Measurements from ENCODE around the gene IZUMO2. TPM values are rescaled to one million over a fixed set of nuclear protein-coding genes. Genes with fewer than 3 reads are reported as not detected.

The IZUMO2 gene
- total and polyA plus RNA-seq, 12 donors, result not detected

DNA sequence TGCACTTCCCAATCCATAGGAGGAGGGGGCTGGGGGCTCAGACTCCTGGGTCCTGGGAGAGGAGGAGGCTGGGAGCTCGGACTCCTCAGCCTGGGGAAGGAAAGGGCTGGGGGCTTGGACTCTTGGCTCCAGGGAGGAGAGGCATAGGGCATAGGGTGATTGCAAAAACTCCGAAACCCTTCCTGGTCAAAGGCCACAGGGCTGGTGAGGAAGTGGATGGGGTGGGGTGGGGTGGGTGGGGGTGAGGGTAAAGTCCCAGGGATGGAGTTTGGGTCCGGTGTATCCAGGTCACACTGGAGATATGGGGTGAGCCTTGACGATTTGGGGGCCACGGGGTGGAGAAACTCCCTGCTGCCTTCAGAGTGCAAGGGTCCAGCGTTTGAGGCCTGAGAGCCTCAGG lies 43.1 kb upstream of the IZUMO2 start:
- Histone ChIP-seq H3K27ac (no peak overlapping the region), H3K36me3 (replicated peaks in 1 of 2) (no peaks in the 10 kb centered on the region), H3K4me1 (replicated peaks in 1 of 2) (no peaks in the 10 kb centered on the region), H3K9me3 (replicated peaks in 1 of 3) (no peaks in the 10 kb centered on the region), H3K27me3 (peaks cover 46% of the 10 kb centered on the region), H3K4me3 (no peak overlapping the region)
- DNase-seq, result no peak
- intact Hi-C loops (cut with DNase I), result no loop called here
- no peak for TF ChIP-seq POLR2A (IDR thresholded peaks at IDR 0.05)
- TF ChIP-seq, protein P1, sequence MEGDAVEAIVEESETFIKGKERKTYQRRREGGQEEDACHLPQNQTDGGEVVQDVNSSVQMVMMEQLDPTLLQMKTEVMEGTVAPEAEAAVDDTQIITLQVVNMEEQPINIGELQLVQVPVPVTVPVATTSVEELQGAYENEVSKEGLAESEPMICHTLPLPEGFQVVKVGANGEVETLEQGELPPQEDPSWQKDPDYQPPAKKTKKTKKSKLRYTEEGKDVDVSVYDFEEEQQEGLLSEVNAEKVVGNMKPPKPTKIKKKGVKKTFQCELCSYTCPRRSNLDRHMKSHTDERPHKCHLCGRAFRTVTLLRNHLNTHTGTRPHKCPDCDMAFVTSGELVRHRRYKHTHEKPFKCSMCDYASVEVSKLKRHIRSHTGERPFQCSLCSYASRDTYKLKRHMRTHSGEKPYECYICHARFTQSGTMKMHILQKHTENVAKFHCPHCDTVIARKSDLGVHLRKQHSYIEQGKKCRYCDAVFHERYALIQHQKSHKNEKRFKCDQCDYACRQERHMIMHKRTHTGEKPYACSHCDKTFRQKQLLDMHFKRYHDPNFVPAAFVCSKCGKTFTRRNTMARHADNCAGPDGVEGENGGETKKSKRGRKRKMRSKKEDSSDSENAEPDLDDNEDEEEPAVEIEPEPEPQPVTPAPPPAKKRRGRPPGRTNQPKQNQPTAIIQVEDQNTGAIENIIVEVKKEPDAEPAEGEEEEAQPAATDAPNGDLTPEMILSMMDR (IDR thresholded peaks at IDR 0.05), result no peak
- 43 to 81% (median 71%) methylated on average over 4 to 6 of the region's 6 CpGs for WGBS, 4 donors

DNA sequence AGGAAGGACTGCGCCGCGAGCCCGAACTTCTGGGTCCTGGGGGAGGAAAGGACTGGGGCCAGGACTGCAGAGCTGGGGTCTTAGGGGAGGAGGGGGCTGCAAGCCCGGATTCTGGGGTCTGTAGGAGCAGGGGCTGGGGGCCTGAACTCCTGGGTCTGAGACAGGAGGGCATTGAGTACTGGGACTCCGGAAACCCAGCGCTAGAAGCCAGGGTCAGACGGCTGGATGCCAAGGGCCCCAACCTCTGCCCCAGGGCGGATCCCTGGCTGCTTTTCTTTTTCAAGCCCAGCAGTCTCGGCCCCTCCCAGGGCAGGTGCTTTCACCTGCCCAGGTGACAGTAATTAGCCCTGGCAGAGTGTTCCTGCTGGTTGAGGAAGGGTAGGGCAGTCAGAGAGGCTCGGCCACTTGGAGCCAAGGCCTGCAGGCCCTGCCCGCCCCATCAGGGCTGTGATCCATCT lies 42.6 kb upstream of the IZUMO2 start:
- no peaks in the 10 kb centered on the region for H3K9me3 ChIP-seq (replicated peaks in 1 of 3)
- no peak for DNase-seq
- intact Hi-C loops (cut with DNase I), result no loop called here
- no peaks in the 10 kb centered on the region for H3K36me3 ChIP-seq (replicated peaks in 1 of 2)
- no peaks in the 10 kb centered on the region for H3K4me1 ChIP-seq (replicated peaks in 1 of 2)
- TF ChIP-seq, protein P1 (IDR thresholded peaks at IDR 0.05), result no peak
- no peak for TF ChIP-seq POLR2A (IDR thresholded peaks at IDR 0.05)
- no peak overlapping the region for H3K4me3 ChIP-seq
- peaks cover 48% of the 10 kb centered on the region for H3K27me3 ChIP-seq
- WGBS, 4 donors, result 31 to 34% (median 33%) methylated on average over 8 to 12 of the region's 12 CpGs; no CpG with 5 or more reads in 1 of the 4 donors
- H3K27ac ChIP-seq, result no peak overlapping the region

DNA sequence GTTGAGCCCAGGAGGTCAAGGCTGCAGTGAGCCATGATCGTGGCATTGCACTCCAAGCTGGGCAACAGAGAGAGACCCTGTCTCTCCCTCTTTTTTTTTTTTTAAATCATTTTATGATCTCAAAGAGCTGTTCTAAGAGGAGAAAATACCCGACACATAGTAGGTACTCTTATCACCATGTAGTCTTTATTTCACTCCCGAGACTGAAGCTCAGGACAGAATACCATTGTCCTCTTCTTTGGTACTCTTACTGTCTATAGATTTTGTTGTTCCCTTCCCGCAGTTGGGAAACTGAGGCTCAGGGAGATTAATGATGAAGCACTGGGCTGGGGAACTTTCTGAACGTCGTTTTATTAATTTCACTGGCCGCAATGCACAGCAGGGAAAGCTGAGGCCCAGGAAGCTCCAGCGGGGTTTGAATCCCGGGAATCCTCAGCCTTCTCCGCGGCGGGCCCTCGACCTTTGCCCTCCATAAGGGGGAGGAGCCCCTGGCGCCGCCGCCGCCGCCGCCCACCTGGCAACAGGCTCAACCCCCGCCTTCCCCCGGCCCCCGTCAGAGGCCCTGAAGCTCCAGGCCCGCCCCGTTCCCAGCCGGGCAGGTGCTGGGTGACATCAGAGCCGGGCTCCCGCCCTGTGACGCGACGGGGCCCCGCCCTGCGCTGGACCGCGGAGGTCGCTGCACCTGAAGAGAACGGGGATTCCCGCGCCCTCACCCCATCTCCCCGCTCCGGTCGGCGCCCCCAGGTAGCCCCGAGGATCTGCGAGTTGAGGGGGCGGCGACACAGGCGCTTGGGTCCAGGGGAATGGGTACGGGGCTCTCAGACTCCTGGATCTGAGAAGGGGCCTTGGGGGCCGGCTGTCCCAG lies 42.0 kb upstream of the IZUMO2 start:
- Histone ChIP-seq H3K4me3 (no peak overlapping the region), H3K27ac (no peak overlapping the region), H3K36me3 (replicated peaks in 1 of 2) (no peaks in the 10 kb centered on the region), H3K4me1 (replicated peaks in 1 of 2) (no peaks in the 10 kb centered on the region), H3K9me3 (replicated peaks in 1 of 3) (no peaks in the 10 kb centered on the region), H3K27me3 (peaks cover 48% of the 10 kb centered on the region)
- intact Hi-C loops (cut with DNase I), result no loop called here
- no peak for TF ChIP-seq POLR2A (IDR thresholded peaks at IDR 0.05)
- TF ChIP-seq, protein P1 (IDR thresholded peaks at IDR 0.05), result no peak
- peak in 3 of 7 donors; percentile 21 to 29 (median 26) for DNase-seq
- 10 to 23% (median 10%) methylated on average over 13 to 49 of the region's 49 CpGs for WGBS, 4 donors

DNA sequence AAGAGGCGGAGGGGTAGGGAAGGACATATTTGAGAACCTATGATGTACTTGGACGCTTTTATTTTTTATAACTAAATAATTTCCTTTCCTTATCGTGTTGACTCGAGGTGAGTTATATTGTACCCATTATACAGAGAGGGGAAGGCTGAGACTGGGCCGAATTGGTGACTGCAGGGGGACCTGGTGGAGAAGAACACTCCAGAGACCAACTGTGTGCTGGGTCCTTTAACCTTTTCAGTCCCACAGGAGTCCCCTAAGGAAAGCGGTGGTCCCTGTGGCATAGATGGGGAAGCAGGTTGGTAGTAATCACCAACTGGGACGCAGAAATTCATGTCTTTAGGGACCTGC lies 41.0 kb upstream of the IZUMO2 start:
- 53 to 62% (median 60%) methylated on average over 6 to 7 of the region's 7 CpGs for WGBS, 4 donors
- no peak for DNase-seq
- intact Hi-C loops (cut with DNase I), result no loop called here
- TF ChIP-seq POLR2A (IDR thresholded peaks at IDR 0.05), result no peak
- TF ChIP-seq, protein P1 (IDR thresholded peaks at IDR 0.05), result no peak
- peaks cover 3 to 5% of the 10 kb centered on the region in 2 donors for H3K4me1 ChIP-seq (replicated peaks in 1 of 2)
- no peaks in the 10 kb centered on the region for H3K36me3 ChIP-seq (replicated peaks in 1 of 2)
- H3K27ac ChIP-seq, result no peak overlapping the region
- H3K4me3 ChIP-seq, result peak overlapping the region in 1 of 4 donors; percentile 59
- H3K9me3 ChIP-seq (replicated peaks in 1 of 3), result no peaks in the 10 kb centered on the region
- peaks cover 48% of the 10 kb centered on the region for H3K27me3 ChIP-seq
